Ascending aorta (tissue), 2 donors: ENCODE data around the gene DLGAP3. TPM values are rescaled to one million over a fixed set of nuclear protein-coding genes. Genes with fewer than 3 reads are reported as not detected.

Experiments
- DNase-seq, 2 donors: peaks; one replicate each; pipeline ENCODE4 v3.0.0-alpha.2; 2019; ENCODE audit warnings: low spot score in 2 of 2
- H3K27ac ChIP-seq, 2 donors: fragments of 200-600 bp; sonication (generic); one replicate each; pipeline ENCODE4 v1.5.1; 2016 to 2017; ENCODE audit warnings: mild to moderate bottlenecking in 1 of 2
- H3K27me3 ChIP-seq: fragments of 200-600 bp; sonication (generic); one replicate; pipeline ENCODE4 v1.5.1; 2017
- H3K36me3 ChIP-seq, 2 donors: fragments of 200-600 bp; sonication (generic); one replicate each; pipeline ENCODE4 v1.5.1; 2016
- H3K4me1 ChIP-seq, 2 donors: fragments of 200-600 bp; sonication (generic); one replicate each; pipeline ENCODE4 v1.5.1; 2016 to 2017; ENCODE audit warnings: mild to moderate bottlenecking in 1 of 2
- H3K4me3 ChIP-seq, 2 donors: fragments of 200-600 bp; sonication (generic); one replicate each; pipeline ENCODE4 v1.5.1; 2016 to 2017; ENCODE audit warnings: mild to moderate bottlenecking in 1 of 2
- H3K9me3 ChIP-seq, 2 donors: fragments of 200-600 bp; sonication (generic); one replicate each; pipeline ENCODE4 v1.5.1; 2016
- CTCF ChIP-seq, 3 experiments: fragments of 200-600 bp in 2 of 3; fragments of 450-650 bp in 1 of 3; sonication (generic) in 2 of 3; IDR thresholded peaks; one replicate each; pipeline ENCODE4 v1.5.1; 2016 to 2019; ENCODE audit warnings: antibody characterized with exemption in 3 of 3, mild to moderate bottlenecking in 1 of 3, moderate library complexity in 1 of 3
- intact Hi-C: fragments of 100-400 bp; cut with DNase I; formaldehyde crosslinking; loops from one replicate; pipeline ENCODE4 v1.15.1; 2023
- total RNA-seq: library from RNA; depleted of rRNA; stranded (reverse); fragments of >200 nt; gene quantifications from one replicate; pipeline ENCODE4 v1.1.0, GENCODE V29; 2016

Gene DLGAP3
- total RNA-seq, 1 donor from 2014 or later = not detected

- Histone ChIP-seq H3K4me3 (no peak overlapping the region), H3K27me3 (no peaks in the 10 kb centered on the region), H3K9me3 (no peaks in the 10 kb centered on the region), H3K27ac (peak overlapping the region in 1 of 2 donors; percentile 19), H3K4me1 (peaks cover 13 to 20% of the 10 kb centered on the region in 2 donors), H3K36me3 (no peaks in the 10 kb centered on the region)
- DNase-seq = peak in 1 of 2 donors; percentile 35
- TF ChIP-seq CTCF (IDR thresholded peaks at IDR 0.05) = no peak
- intact Hi-C loops = no loop called here
These were observed 89.7 kb downstream of the DLGAP3 start for GRCh38 chr1:34839526-34840305.

DNA sequence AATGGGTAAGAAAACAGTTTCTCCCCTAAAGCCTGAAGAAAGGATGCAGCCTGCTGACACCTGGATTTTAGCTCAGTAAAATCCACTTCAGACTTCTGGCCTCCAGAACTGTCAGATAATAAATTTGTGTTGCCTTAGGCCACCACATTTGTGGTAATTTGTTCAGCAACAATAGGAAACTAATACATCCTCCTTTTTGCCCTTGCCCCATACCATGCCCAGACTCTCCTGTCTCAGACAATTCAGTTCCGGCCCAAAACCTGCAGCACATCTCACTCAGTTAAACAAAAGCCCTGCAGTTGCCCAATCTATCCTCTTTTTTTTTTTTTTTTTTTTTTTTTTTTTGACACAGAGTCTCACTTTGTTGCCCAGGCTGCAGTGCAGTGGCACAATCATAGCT, 95.7 kb downstream of the DLGAP3 start:
- Histone ChIP-seq H3K4me3 (no peak overlapping the region), H3K27ac (no peak overlapping the region), H3K27me3 (no peaks in the 10 kb centered on the region), H3K9me3 (no peaks in the 10 kb centered on the region), H3K4me1 (peaks cover 16 to 33% of the 10 kb centered on the region in 2 donors), H3K36me3 (no peaks in the 10 kb centered on the region)
- intact Hi-C loops = no loop called here
- TF ChIP-seq CTCF (IDR thresholded peaks at IDR 0.05) = no peak
- DNase-seq = no peak

GRCh38 chr1:34831721-34832246, 97.7 kb downstream of the DLGAP3 start:
- intact Hi-C loops = no loop called here
- Histone ChIP-seq H3K27ac (no peak overlapping the region), H3K4me3 (no peak overlapping the region), H3K36me3 (no peaks in the 10 kb centered on the region), H3K9me3 (no peaks in the 10 kb centered on the region), H3K27me3 (no peaks in the 10 kb centered on the region), H3K4me1 (peaks cover 13 to 27% of the 10 kb centered on the region in 2 donors)
- no peak for TF ChIP-seq CTCF (IDR thresholded peaks at IDR 0.05)
- peak in 1 of 2 donors; percentile 22 for DNase-seq

DNA sequence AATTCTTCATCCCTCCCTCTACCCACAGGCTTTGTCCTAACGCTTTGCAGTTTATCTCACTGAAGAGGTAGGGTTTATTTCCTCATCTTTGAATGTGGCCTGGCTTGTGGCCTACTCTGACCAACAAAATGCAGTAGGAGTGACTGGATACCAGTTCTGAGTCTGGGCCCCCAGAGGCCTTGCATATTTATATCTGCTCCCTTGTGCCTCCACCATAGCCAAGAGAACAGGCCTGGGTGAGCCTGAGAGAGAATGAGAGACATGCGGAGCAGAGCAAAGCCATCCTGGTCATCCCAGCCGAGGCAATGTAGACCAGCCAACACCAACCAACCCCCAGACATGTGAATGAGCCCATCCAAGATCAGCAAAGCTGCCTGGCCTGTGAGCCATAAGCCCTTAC, 100.2 kb downstream of the DLGAP3 start:
- Histone ChIP-seq H3K9me3 (no peaks in the 10 kb centered on the region), H3K27ac (peak overlapping the region; percentile 55 to 59), H3K36me3 (no peaks in the 10 kb centered on the region), H3K4me3 (no peak overlapping the region), H3K4me1 (peaks cover 6 to 30% of the 10 kb centered on the region in 2 donors), H3K27me3 (no peaks in the 10 kb centered on the region)
- intact Hi-C loops = no loop called here
- TF ChIP-seq CTCF (IDR thresholded peaks at IDR 0.05) = no peak
- DNase-seq = peak in 1 of 2 donors; percentile 62

DNA sequence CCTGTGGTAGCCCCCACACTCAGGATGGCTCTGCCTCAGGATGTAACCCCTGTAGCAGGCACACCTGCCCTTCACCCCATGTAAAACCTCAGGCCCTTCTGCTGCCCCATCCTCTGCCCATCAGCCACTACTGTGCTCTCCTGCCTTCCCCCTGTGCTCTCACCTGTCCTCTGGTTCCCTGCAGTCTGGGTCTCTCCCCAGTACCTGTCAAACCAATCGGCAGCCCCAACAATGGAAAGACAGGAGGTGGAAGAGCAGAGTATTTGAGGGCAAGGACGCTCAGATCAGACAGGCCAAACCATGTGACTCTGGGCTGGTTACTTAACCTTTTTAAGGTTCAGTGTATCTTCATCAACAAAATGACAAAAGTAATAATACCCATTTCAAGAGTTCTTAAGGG, 100.8 kb downstream of the DLGAP3 start:
- no peaks in the 10 kb centered on the region for H3K36me3 ChIP-seq
- H3K27ac ChIP-seq = peak overlapping the region; percentile 55 to 59
- H3K4me1 ChIP-seq = peaks cover 6 to 30% of the 10 kb centered on the region in 2 donors
- peak in 1 of 2 donors; percentile 45 for DNase-seq
- no peaks in the 10 kb centered on the region for H3K9me3 ChIP-seq
- TF ChIP-seq CTCF (IDR thresholded peaks at IDR 0.05) = no peak
- H3K4me3 ChIP-seq = no peak overlapping the region
- no peaks in the 10 kb centered on the region for H3K27me3 ChIP-seq
- intact Hi-C loops = no loop called here
